Sigmoid colon (tissue), 4 donors: ENCODE results near the gene UBA7.
"Not testable (repeated sequence)": the region's sequence is repeated elsewhere in the genome, so short reads cannot be mapped to it uniquely, and the experiment has no call there.

ENCODE experiments used
- CTCF ChIP-seq, 4 experiments: fragments of 450-650 bp in 3 of 4; fragments of 200-600 bp in 1 of 4; IDR thresholded peaks; one replicate each; pipeline ENCODE4 v1.5.1; 2016 to 2019; ENCODE audit warnings: antibody characterized with exemption in 4 of 4, mild to moderate bottlenecking in 3 of 4, moderate library complexity in 2 of 4
- POLR2A ChIP-seq, 2 donors: fragments of 450-650 bp; IDR thresholded peaks; one replicate each; pipeline ENCODE4 v1.6.1; 2016; ENCODE audit warnings: antibody characterized with exemption in 2 of 2, mild to moderate bottlenecking in 2 of 2, moderate library complexity in 2 of 2
- POLR2AphosphoS5 ChIP-seq, 4 donors: sonication (generic); formaldehyde crosslinking; IDR thresholded peaks; one replicate each; pipeline ENCODE4 v1.6.1; 2017; ENCODE audit warnings: antibody characterized with exemption in 4 of 4

- TF ChIP-seq CTCF, POLR2A, POLR2AphosphoS5 (IDR thresholded peaks at IDR 0.05): not testable (repeated sequence)
Measured at GRCh38 chr3:49776101-49776500, 37.7 kb downstream of the UBA7 start.
